Measurements from ENCODE around the gene RBM28. TPM values are rescaled to one million over a fixed set of nuclear protein-coding genes. Genes with fewer than 3 reads are reported as not detected.

Gene RBM28
- total RNA-seq, 1 experiment from 2014 or later: 70.0 TPM

DNA sequence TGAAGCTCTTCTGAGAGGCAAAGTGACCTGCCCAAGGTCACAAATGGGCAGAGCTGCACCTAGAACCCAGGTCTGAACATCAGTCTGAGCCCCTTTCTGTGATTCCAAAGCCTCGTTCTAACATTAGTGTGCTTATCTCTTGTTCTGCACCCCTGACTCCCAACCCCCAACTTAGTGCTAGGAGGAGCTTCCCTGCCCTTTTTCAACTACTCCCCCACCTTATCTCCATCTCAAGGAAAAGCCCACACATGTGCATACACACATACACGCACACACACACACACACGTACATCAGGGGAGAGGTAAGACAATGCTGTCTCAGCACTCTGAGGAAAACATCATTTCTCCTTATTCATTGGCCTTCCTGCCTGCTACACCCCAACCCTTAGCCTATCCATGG is 9.5 kb upstream of the RBM28 start:
- no peak overlapping the region for H3K56ac ChIP-seq (ENCODE audit: insufficient read length, low read depth, low read length)
- no peaks in the 10 kb centered on the region for H3K36me3 Mint-ChIP-seq (ENCODE audit: insufficient read depth in 1 of 3, low read depth in 3 of 3)
- no peak for DNase-seq
- no peak overlapping the region for H3K4me3 Mint-ChIP-seq
- H3K23ac ChIP-seq (ENCODE audit: insufficient read length, low read depth, low read length): no peak overlapping the region
- H4K5ac ChIP-seq (ENCODE audit: insufficient read length, low read depth, low read length): no peak overlapping the region
- H3K79me1 ChIP-seq (ENCODE audit: insufficient read depth, low read depth, low read length, poor library complexity, severe bottlenecking): no peaks in the 10 kb centered on the region
- no peak overlapping the region for H2BK5ac ChIP-seq (ENCODE audit: insufficient read length, low read length)
- no peak overlapping the region for H4K8ac ChIP-seq (replicated peaks; ENCODE audit: insufficient read length, low read depth, low read length)
- no peak for TF ChIP-seq CTCF (conservative IDR thresholded peaks at IDR 0.05)
- H3K27ac ChIP-seq (ENCODE audit: insufficient read length, low read depth, low read length): no peak overlapping the region
- H3K79me2 ChIP-seq (ENCODE audit: insufficient read depth, low read length): 0 out of 2 replicates have a peak, but pooled peaks cover 1% of the 10 kb centered on the region
- H3K27me3 ChIP-seq (ENCODE audit: insufficient read depth, low read length): peaks cover 15% of the 10 kb centered on the region; the same call in 1 of the 2 replicates
- no peak overlapping the region for H3K14ac ChIP-seq (ENCODE audit: insufficient read depth, low read length)
- no peak overlapping the region for H3K9ac ChIP-seq (ENCODE audit: extremely low read depth, insufficient read length, low read length)
- WGBS (ENCODE audit: extremely low coverage, insufficient read length, low lambda C conversion rate): no CpG with 5 or more reads among the region's 3 CpGs
- no peak overlapping the region for H2BK12ac ChIP-seq (ENCODE audit: insufficient read length, low read depth, low read length)
- H3K4me1 Mint-ChIP-seq: peaks cover 3 to 11% of the 10 kb centered on the region in 2 experiments; a peak in 3 of 4 replicates
- peaks cover 84% of the 10 kb centered on the region for H3K27me3 Mint-ChIP-seq (ENCODE audit: low read depth)
- H3K4ac ChIP-seq (ENCODE audit: low read depth, low read length): no peak overlapping the region
- no peak overlapping the region for H2BK15ac ChIP-seq (ENCODE audit: low read depth, low read length)
- peaks cover 3% of the 10 kb centered on the region for H3K23me2 ChIP-seq (ENCODE audit: insufficient read length, low read depth, low read length, poor library complexity, severe bottlenecking)
- no peak overlapping the region for H3K18ac ChIP-seq (ENCODE audit: insufficient read length, low read depth, low read length)
- no peaks in the 10 kb centered on the region for H3K9me3 Mint-ChIP-seq
- no peak overlapping the region for H3T11ph ChIP-seq (ENCODE audit: low read length)
- H2BK120ac ChIP-seq (ENCODE audit: low read depth, low read length, poor library complexity, severe bottlenecking): no peak overlapping the region
- no peak overlapping the region for H2BK20ac ChIP-seq (ENCODE audit: low read depth, low read length, poor library complexity, severe bottlenecking)
- H3K4me1 ChIP-seq (ENCODE audit: insufficient read depth, low read length): no peaks in the 10 kb centered on the region
- no peaks in the 10 kb centered on the region for H4K20me1 ChIP-seq (ENCODE audit: control insufficient read depth, insufficient read depth, insufficient read length)
- H3K9me3 ChIP-seq (ENCODE audit: control insufficient read depth, low read depth, low read length): no peaks in the 10 kb centered on the region
- H2AFZ ChIP-seq (ENCODE audit: low read length): no peak overlapping the region
- H3K27ac Mint-ChIP-seq: no peak overlapping the region
- H4K91ac ChIP-seq (ENCODE audit: insufficient read length, low read depth, low read length): no peak overlapping the region
- no peak overlapping the region for H2AK5ac ChIP-seq (ENCODE audit: insufficient read length, low read length)
- H3K4me2 ChIP-seq (ENCODE audit: insufficient read depth, insufficient read length, low read length): no peak overlapping the region
